Tibial artery (tissue), 4 donors: ENCODE data around the gene TXNL1.
A peak's percentile ranks its signal among the peaks of the same experiment; 100 is the strongest.
"Not testable (repeated sequence)": the region's sequence is repeated elsewhere in the genome, so short reads cannot be mapped to it uniquely, and the experiment has no call there.

ENCODE experiments used
- DNase-seq, 2 donors: peaks; one replicate each; pipeline ENCODE4 v3.0.0-alpha.2; 2019
- H3K27ac ChIP-seq, 2 donors: fragments of 200-600 bp; sonication (generic) in 1 of 2; 1 replicate in 1 of 2; 2 replicates in 1 of 2; pipeline ENCODE4 v1.5.1; 2018 to 2019; ENCODE audit warnings: mild to moderate bottlenecking in 1 of 2
- H3K27me3 ChIP-seq, 2 donors: fragments of 200-600 bp; sonication (generic) in 1 of 2; one replicate each; pipeline versions ENCODE4 v1.5.1 to v1.6.0; 2016 to 2019
- H3K36me3 ChIP-seq, 3 donors: fragments of 200-600 bp; sonication (generic) in 2 of 3; one replicate each; pipeline ENCODE4 v1.5.1; 2016 to 2019; ENCODE audit warnings: mild to moderate bottlenecking in 2 of 3
- H3K4me1 ChIP-seq, 4 donors: fragments of 200-600 bp; sonication (generic) in 2 of 4; 1 replicate in 3 of 4; 2 replicates in 1 of 4; pipeline ENCODE4 v1.5.1; 2016 to 2019
- H3K4me3 ChIP-seq, 2 donors: fragments of 200-600 bp; sonication (generic) in 1 of 2; 1 replicate in 1 of 2; 2 replicates in 1 of 2; pipeline ENCODE4 v1.5.1; 2018 to 2019; ENCODE audit warnings: mild to moderate bottlenecking in 2 of 2
- H3K9me3 ChIP-seq, 3 donors: fragments of 200-600 bp; sonication (generic) in 1 of 3; one replicate each; pipeline ENCODE4 v1.5.1; 2016 to 2019
- CTCF ChIP-seq, 2 experiments: fragments of 200-600 bp in 1 of 2; fragments of 450-650 bp in 1 of 2; IDR thresholded peaks; one replicate each; pipeline ENCODE4 v1.5.1; 2017 to 2019; ENCODE audit warnings: antibody characterized with exemption in 2 of 2, mild to moderate bottlenecking in 1 of 2, moderate library complexity in 1 of 2
- intact Hi-C: fragments of 100-400 bp; cut with DNase I; formaldehyde crosslinking; loops from one replicate; pipeline ENCODE4 v1.15.0; 2023; ENCODE audit warnings: low total_unique reads

The TXNL1 gene

DNA sequence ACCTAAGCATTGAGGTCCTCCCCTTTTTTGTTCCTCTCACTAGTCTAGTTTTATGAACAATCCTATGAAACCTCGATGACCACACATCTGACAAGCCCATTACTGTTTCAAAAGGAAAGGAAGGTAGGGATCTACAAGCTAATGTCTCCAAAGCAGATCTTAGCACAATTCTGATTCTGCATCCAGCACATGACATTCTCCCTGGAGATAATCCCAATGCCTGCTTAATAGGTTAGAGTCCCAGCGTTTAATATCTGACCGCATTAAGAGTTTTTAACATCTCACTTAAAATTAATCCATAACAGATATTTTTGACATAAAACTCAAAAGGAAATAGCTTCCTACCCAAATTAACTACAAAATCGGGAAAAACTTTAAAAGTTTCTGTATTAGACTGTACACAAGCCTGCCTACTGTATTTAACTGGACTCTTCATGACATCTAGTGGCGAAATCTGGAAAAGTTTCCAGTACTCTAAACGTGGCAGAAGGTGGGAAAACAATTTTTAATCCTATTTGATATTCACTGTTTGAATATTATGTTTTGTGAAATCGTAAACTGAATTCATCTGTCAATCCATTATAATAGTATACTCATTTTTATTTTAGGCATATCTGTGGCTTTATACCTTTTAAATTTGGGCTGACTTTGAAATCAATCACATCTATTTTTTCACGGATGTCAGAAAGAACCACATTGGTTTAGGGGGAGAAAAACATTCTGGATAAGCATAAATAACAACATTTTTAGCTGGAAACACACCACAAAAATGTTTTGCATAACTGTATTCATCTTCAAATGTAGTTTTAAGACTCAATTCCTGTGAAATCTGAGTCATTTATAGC lies 62.4 kb downstream of the TXNL1 start:
- DNase-seq, result no peak
- Histone ChIP-seq H3K4me1 (no peaks in the 10 kb centered on the region), H3K27ac (no peak overlapping the region), H3K27me3 (no peaks in the 10 kb centered on the region), H3K9me3 (no peaks in the 10 kb centered on the region), H3K36me3 (no peaks in the 10 kb centered on the region), H3K4me3 (no peak overlapping the region)
- intact Hi-C loops, result no loop called here
- TF ChIP-seq CTCF (IDR thresholded peaks at IDR 0.05), result peak; percentile 63 to 77

DNA sequence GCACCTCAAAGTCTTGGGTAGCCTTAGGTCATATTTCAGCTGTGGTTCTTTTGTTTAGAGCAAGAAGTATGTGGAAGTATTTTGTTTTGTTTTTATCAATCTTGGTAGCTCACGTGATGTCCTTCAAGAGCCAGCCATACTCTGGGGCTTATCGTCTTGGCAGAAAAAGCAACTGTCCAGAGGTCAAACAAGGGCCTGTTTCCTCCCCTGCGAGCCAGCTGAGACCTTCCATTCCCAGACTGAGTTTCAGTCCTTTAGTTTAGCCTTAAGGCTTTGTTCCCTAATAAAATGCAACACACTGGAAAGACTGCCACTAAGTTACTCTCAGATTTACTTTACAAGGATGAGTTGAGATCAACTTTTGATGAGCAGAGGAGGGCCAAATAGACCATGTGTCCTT lies 63.5 kb downstream of the TXNL1 start:
- no peak for DNase-seq
- intact Hi-C loops, result no loop called here
- H3K4me1 ChIP-seq, result no peaks in the 10 kb centered on the region
- TF ChIP-seq CTCF (IDR thresholded peaks at IDR 0.05), result no peak
- no peaks in the 10 kb centered on the region for H3K36me3 ChIP-seq
- H3K4me3 ChIP-seq, result no peak overlapping the region
- no peaks in the 10 kb centered on the region for H3K9me3 ChIP-seq
- no peaks in the 10 kb centered on the region for H3K27me3 ChIP-seq
- no peak overlapping the region for H3K27ac ChIP-seq

- H3K27me3 ChIP-seq, H3K9me3 ChIP-seq, DNase-seq, H3K4me3 ChIP-seq, H3K27ac ChIP-seq, intact Hi-C loops, H3K36me3 ChIP-seq, H3K4me1 ChIP-seq: not testable (repeated sequence)
These were observed 66.1 kb downstream of the TXNL1 start for GRCh38 chr18:56572267-56572666.

GRCh38 chr18:56570978-56571377 lies 67.4 kb downstream of the TXNL1 start:
- Histone ChIP-seq H3K27ac (no peak overlapping the region), H3K27me3 (no peaks in the 10 kb centered on the region), H3K36me3 (no peaks in the 10 kb centered on the region), H3K4me3 (no peak overlapping the region), H3K4me1 (no peaks in the 10 kb centered on the region), H3K9me3 (no peaks in the 10 kb centered on the region)
- no peak for TF ChIP-seq CTCF (IDR thresholded peaks at IDR 0.05)
- DNase-seq, result no peak
- intact Hi-C loops, result no loop called here

DNA sequence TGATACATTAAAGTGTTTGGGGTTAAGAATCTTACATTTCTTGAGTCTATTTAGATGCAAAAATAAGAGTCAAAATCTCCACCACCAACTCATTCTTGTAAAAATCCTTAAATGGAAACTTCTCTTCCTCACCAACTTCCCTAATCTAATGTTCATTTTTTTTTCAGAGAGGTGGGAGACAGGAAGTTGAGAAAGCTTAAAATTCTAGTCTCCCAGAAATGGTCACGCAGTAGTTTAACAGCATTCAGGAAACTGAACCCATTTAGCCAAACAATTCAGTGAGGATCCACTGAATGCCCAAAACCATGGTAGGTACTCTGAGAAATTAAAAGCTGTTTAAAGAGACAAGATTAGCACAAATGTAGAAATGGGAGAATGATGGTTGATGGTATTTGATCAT lies 69.0 kb downstream of the TXNL1 start:
- H3K4me1 ChIP-seq, result no peaks in the 10 kb centered on the region
- no peak overlapping the region for H3K4me3 ChIP-seq
- no peak for TF ChIP-seq CTCF (IDR thresholded peaks at IDR 0.05)
- no peaks in the 10 kb centered on the region for H3K9me3 ChIP-seq
- DNase-seq, result no peak
- no peaks in the 10 kb centered on the region for H3K27me3 ChIP-seq
- H3K36me3 ChIP-seq, result no peaks in the 10 kb centered on the region
- H3K27ac ChIP-seq, result no peak overlapping the region
- intact Hi-C loops, result no loop called here

DNA sequence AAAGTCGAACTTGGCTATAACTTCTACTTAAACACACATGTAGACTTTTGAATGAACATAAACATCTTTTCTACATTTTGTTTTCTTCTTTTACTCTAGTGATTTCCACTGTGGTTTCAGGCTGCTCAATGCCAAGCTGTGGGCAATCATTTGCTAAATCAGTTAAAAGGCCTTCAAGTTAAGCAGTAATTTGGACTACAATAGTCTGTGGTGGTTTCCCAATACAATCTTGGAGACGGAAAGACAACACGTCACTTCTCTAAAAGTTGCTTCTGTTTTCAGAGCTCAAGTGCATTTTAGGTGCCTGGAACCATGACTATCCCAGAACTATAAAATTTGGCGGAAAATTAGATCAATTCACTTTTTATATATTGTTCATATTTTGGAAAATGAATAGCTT lies 69.4 kb downstream of the TXNL1 start:
- Histone ChIP-seq H3K27ac (no peak overlapping the region), H3K36me3 (no peaks in the 10 kb centered on the region), H3K9me3 (no peaks in the 10 kb centered on the region), H3K27me3 (no peaks in the 10 kb centered on the region), H3K4me3 (no peak overlapping the region), H3K4me1 (no peaks in the 10 kb centered on the region)
- intact Hi-C loops, result no loop called here
- TF ChIP-seq CTCF (IDR thresholded peaks at IDR 0.05), result no peak
- DNase-seq, result no peak
